ENCODE results near the gene GNAI3.
A peak's percentile ranks its signal among the peaks of the same experiment; 100 is the strongest.

Gene GNAI3

GRCh38 chr1:109527098-109527811 lies 21.2 kb upstream of the GNAI3 start:
- ATAC-seq (no peak), DNase-seq (no peak)

GRCh38 chr1:109527846-109528695 lies 20.3 kb upstream of the GNAI3 start:
- DNase-seq: no peak

DNA sequence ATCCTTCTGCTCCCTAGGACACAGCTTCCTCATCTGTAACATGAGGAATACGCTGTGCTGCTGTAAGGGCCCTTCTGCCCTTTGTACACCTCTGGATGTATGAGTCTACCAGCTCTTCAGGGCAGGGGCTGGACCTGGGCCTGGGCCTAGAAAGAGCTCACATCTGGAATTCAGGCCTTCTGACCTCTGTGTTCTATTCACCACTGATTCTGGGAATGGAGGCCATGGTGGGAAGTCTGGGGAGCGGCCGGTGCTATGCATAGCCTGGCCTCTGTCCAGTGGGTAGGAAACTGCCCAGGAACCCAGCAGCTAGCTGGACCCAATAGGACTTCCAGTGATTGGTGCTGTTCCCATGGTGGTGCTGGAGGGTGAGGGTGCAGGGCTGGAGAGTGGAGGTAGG lies 19.7 kb upstream of the GNAI3 start:
- no peak for DNase-seq
- ATAC-seq: no peak

More at GRCh38 chr1:109527846-109528695, 20.3 kb upstream of the GNAI3 start:
- no peak for ATAC-seq

DNA sequence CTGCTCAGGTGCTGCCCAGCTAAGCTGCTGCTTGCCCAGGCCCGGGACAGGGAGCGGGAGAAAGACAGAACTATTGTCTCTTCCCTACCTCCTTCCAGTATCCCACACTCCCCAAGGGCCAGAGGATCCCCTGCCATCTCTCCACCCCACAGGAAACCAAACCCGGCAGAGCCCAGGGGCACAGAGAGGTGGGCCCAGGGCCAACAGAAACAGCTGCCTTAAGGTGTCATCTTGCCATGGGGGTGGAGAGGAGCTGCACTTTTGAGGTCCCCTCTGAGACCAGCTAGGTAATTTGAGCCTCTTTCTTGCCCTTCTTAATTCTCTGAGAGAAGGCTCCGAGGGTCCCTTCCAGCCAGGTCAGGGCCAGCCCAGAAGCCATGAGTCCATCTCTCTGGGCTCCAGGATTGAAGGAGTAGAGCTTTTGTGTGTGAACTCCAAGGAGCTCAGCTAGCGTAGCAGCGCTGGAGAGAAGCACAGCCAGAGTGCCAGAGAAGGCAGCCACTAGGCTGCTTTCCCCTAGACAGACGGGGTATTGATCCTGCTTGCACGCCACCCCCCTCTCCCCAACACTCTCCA lies 18.4 kb upstream of the GNAI3 start:
- ATAC-seq (no peak), DNase-seq (no peak)

GRCh38 chr1:109530457-109531087 lies 17.8 kb upstream of the GNAI3 start:
- ATAC-seq (no peak), DNase-seq (no peak)

DNA sequence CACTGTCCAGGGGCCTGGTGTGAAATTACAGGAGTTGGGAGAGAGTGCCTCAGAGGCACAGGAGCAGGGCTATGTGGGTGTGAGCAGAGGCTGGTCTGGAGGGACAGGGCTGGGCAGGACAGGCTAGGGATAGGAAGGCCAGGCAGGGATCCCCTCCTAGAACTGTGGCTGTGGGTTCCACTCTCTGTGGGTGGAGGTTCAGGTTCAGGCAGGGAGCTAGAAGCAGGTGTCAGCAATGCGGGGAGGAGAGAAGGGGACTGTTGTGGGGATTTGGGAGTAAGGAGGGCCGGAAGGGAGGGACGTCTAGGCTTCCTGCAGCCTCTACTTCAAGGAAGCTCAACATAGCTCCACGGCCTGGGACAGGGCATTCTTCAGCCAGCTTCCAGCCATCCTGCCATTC lies 17.0 kb upstream of the GNAI3 start:
- DNase-seq (no peak), ATAC-seq (no peak)

DNA sequence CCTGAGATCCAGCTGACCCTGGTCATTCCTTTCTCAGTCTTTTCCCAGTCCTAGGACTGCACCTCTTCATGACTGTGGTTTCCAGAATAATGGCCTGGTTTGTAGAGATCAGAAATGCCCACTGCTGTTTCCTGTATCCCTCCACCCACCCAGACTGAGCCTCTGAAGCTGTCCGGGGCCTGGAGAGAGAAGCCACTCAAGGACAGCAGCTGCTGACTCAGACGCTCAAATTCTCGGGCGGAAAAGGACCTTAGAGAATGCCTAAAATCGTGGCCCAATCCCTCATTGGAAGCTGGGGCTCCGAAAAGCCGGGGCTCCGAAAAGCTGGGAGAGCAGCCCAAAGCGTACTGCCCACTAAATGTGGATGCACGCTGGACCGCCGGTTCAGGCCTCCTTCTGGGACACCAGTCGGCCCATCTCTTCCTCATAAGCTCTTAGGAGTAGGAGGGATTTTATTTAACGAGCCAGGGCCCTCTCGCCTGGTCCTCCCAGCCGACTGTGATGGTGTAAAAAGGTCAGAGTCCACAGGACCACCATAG lies 16.5 kb upstream of the GNAI3 start:
- DNase-seq (no peak), ATAC-seq (no peak)

GRCh38 chr1:109532365-109533136 lies 15.9 kb upstream of the GNAI3 start:
- DNase-seq: peak; percentile 94
- ATAC-seq: peak; percentile 91

DNA sequence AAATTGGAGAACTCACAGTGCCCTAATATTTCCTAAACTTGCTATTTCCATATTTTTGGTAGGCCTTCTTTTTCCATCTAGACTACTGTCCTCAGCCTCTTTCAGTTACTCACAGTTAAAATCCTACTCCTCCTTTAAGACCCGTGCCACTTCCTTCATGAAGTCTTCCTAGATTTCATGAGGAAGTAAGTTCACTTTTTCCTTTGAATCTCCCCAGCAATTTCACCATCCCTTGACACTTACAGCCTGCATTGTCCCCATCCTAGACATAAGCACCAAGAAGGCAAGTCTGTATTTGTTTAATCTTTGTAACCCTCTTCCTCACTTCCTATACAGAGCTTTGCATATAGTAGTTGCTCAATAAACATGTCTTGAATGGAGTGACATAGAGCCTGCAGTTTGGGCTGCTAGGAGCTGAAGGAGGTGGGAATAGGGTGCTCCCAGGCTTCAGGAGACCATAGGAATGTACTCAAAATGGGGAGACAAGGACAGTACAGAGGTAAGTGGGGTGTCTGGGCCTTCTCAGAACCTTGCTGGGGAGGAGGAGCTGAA lies 14.0 kb upstream of the GNAI3 start:
- no peak for ATAC-seq
- no peak for DNase-seq

GRCh38 chr1:109535481-109535880 lies 12.9 kb upstream of the GNAI3 start:
- no peak for ATAC-seq
- DNase-seq: no peak

DNA sequence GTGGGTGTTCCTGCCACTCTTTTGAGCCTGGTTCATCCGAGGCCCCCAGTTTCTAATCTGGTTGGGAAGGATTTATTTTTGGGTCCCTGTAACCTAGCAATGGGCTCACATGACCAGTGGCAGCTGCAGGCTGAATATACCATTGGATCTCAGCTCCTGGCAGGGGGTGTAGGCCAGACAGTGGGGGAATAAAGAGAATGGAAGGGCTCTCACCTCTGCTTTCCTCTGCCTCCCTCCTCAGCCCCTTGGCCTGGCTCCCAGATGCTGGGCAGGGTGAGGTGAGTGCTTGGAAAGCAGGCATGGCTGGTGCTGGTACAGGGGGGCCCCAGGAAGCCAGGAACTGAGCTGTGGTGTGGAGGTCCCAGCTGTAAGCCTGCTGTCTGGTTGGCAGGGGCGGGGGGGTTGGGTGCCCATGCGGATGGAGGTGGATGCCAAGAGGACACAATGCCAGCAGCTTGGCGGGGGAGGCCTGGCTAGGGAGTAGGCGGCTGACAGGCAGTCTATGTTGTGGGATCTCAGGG lies 12.4 kb upstream of the GNAI3 start:
- DNase-seq (no peak), ATAC-seq (no peak)

DNA sequence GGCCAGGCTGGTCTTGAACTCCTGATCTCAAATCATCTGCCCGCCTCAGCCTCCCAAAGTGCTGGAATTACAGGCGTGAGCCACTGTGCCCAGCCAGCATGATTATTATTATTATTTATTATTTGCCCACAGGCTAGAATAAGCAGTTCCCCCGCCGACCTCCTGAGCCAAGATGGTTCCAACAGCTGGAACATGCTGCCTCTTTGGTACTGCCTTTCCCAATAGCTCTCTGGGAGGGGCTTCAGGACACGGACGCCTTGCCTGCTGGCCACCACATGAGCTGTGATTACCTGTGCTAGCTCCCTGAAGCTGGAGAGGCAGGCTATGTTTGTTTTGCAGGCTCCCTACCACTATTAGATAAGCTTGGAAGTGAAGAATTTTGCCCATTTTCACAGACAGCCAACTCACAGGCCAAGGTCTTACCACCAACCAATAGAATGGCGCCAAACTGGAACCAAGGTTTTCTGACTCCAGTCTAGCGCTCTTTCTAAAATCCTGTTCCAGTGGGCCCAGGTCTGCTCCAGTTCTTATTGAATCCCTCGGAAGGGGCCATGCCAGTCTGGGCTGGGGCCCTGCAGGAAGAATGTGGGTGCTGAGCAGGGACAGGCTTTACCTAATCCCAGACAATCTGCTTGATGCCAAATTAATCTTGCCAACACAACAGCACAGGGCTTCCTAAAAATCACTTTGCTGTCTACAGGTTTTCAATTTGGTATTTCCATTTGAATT lies 10.8 kb upstream of the GNAI3 start:
- ATAC-seq (no peak), DNase-seq (no peak)

DNA sequence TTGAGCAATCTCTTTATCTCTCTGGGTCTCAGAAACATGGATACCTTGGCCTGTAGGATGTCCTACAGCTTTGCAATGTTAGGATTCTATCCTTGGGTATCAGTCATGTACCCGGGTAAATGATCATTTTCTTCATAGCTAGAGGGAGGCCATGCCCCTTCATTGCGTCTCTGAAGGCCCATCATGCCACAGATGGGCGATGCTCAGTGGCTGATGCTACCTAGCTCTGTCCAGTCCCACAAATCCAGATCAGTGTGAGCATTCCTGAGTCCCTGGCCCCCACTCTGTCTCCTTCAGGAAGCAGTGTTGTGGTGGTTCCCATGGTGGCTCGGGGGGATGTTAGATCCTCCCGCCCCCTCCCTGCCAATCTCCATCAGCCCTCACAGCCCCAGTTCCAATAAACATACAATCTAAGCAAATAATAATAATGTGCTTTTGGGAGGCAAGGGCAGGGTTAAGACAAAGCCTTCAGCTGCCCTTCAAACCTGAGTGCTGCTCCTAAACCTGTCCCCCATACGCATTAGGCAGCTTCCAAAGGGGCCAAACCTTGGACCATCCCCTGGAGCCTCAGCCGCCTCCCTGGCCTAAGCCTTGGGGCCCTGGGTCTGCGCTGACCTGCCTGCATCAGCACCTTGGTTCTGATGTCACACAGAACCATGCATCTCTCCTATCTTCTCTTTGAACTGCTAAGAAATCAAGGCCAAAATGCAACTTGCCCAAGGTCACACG lies 9.4 kb upstream of the GNAI3 start:
- no peak for ATAC-seq
- DNase-seq: no peak

DNA sequence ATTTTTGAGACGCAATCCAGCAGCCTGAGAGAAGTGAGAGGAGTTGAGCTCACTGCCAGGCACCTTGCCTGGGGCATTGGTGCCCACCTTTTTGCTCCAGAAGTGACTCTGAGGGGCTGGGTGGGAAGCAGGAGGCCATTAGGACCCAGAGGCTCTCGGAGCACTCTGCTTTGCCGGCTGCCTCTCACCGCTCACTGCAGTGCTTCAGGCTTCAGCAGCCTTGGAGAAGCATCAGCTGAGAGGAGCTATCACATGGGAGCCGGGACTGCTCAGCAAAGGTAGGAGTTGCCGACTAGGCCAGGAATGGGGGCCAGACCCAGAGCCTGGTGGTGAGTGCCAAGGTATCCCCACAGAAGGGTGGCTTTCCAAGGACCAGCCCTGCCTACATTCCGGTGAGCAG lies 8.7 kb upstream of the GNAI3 start, which contains the start of gene GPR61:
GPR61 (plus strand) TSS at position 197 of the 400 bp plus-strand sequence. CDS start 3,151 bp downstream, outside the sequence.
- DNase-seq (no peak), ATAC-seq (no peak)

GRCh38 chr1:109541102-109541501 lies 7.3 kb upstream of the GNAI3 start:
- DNase-seq (no peak), ATAC-seq (no peak)

DNA sequence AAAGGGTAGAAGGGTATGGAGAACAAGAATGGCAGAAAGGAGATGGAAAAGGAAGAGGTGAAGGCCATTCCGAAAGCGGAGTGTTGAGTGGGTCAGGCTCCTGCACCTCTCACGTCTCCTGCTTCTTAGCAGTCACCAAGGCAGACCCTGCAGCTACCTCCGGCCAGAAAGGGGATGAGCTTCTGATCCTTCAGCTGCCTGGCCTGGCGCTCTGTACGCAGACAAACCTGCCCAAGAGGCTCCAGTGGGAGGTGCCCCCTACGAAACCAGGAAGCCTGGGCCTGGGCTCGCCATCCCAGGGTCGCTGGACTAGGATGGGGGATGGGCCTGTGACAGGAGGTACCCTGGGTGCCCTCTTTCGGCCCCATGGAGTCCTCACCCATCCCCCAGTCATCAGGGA lies 5.8 kb upstream of the GNAI3 start:
- no peak for DNase-seq
- no peak for ATAC-seq

DNA sequence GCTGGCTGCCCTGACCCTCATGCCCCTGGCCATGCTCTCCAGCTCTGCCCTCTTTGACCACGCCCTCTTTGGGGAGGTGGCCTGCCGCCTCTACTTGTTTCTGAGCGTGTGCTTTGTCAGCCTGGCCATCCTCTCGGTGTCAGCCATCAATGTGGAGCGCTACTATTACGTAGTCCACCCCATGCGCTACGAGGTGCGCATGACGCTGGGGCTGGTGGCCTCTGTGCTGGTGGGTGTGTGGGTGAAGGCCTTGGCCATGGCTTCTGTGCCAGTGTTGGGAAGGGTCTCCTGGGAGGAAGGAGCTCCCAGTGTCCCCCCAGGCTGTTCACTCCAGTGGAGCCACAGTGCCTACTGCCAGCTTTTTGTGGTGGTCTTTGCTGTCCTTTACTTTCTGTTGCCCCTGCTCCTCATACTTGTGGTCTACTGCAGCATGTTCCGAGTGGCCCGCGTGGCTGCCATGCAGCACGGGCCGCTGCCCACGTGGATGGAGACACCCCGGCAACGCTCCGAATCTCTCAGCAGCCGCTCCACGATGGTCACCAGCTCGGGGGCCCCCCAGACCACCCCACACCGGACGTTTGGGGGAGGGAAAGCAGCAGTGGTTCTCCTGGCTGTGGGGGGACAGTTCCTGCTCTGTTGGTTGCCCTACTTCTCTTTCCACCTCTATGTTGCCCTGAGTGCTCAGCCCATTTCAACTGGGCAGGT lies 5.0 kb upstream of the GNAI3 start:
- ATAC-seq: no peak

DNA sequence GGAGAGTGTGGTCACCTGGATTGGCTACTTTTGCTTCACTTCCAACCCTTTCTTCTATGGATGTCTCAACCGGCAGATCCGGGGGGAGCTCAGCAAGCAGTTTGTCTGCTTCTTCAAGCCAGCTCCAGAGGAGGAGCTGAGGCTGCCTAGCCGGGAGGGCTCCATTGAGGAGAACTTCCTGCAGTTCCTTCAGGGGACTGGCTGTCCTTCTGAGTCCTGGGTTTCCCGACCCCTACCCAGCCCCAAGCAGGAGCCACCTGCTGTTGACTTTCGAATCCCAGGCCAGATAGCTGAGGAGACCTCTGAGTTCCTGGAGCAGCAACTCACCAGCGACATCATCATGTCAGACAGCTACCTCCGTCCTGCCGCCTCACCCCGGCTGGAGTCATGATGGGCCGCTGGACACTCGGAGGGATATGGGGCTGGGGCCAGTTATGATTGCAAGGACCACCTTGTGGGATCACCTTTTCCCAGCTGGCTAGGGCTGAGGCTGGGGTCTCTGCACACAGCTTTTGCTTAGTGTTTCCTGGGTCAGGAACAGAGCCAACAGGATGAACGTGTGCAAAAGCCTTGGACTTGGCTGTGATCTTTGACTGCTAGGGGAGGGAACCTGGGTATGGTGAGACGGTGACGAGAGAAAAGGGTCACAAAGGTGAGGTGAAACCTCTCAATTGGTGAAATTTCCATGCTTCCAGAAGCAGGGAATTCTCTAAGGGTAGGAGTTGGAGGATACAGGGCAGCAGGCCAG lies 4.3 kb upstream of the GNAI3 start:
- DNase-seq (no peak), ATAC-seq (no peak)

More for the DNA sequence above, 5.0 kb upstream of the GNAI3 start:
- no peak for DNase-seq
